Ectodermal cell (in vitro differentiated cells): ENCODE results near the gene SNRNP200.

Experiments used
- H3K27ac ChIP-seq: 2 replicates; pipeline ENCODE4 v1.7.0; 2013; ENCODE audit warnings: mild to moderate bottlenecking, low read depth, low read length; ENCODE audit not compliant: insufficient read depth, poor library complexity, severe bottlenecking
- H3K27me3 ChIP-seq: 2 replicates; pipeline ENCODE4 v1.7.0; 2013; ENCODE audit warnings: mild to moderate bottlenecking, low read length; ENCODE audit not compliant: insufficient read depth, control insufficient read depth, poor library complexity, severe bottlenecking
- H3K36me3 ChIP-seq: one replicate; pipeline ENCODE4 v1.7.0; 2013; ENCODE audit warnings: low read length; ENCODE audit not compliant: control insufficient read depth, insufficient read depth
- H3K4me1 ChIP-seq: one replicate; pipeline ENCODE4 v1.7.0; 2013; ENCODE audit warnings: low read length; ENCODE audit not compliant: control insufficient read depth, insufficient read depth
- H3K4me3 ChIP-seq: 2 replicates; pipeline ENCODE4 v1.7.0; 2013; ENCODE audit warnings: low read depth, low read length, control low read depth; ENCODE audit not compliant: insufficient read depth
- H3K9me3 ChIP-seq: 2 replicates; pipeline ENCODE4 v1.7.0; 2013; ENCODE audit warnings: mild to moderate bottlenecking, low read length, moderate library complexity; ENCODE audit not compliant: control insufficient read depth
- WGBS, 2 experiments: methylation state at CpG; one replicate each; pipeline ENCODE4 v1.1.7; 2013; ENCODE audit warnings: missing lambda C conversion rate in 2 of 2; 5-methylcytosine and 5-hydroxymethylcytosine counted together

The SNRNP200 gene

DNA sequence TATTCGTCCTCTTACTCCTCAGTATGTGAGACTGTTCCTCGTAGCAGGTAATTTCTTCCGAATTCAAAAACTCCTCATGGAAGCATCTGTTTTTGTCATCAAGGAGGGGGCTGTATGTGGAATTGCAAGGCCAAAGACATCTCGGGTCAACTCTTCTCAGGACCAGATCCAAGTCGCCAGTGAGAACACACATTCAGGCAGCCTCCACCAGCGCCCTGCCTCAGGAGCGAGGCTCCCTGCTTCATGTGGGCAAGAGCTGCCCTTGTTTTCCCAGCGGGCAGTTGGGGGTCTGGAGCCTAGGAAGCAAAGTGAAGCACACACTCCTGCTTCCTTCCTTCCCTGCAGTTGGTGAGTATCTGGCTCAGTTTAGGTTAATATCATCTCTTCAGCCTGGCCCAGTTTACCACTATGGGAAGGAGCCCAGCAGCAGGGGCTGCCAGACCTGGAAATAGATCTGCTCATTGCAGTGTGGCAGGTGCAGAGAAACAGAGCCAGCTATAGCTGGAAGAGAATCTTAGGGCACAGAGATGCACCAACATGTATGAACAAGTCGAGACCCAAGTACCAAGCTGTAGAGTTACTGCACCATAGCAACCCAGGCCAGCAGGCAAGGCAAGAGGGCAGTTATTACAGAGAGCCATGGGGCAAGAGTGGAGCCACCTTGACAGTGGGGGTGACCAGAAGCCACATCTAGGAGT, 64.9 kb downstream of the SNRNP200 start:
- Histone ChIP-seq H3K27me3 (no peaks in the 10 kb centered on the region), H3K4me1 (no peaks in the 10 kb centered on the region), H3K27ac (no peak overlapping the region), H3K36me3 (peaks cover 3% of the 10 kb centered on the region), H3K4me3 (no peak overlapping the region), H3K9me3 (no peaks in the 10 kb centered on the region)
- 94 to 97% methylated on average over 9 of the region's 9 CpGs for WGBS, 2 experiments

DNA sequence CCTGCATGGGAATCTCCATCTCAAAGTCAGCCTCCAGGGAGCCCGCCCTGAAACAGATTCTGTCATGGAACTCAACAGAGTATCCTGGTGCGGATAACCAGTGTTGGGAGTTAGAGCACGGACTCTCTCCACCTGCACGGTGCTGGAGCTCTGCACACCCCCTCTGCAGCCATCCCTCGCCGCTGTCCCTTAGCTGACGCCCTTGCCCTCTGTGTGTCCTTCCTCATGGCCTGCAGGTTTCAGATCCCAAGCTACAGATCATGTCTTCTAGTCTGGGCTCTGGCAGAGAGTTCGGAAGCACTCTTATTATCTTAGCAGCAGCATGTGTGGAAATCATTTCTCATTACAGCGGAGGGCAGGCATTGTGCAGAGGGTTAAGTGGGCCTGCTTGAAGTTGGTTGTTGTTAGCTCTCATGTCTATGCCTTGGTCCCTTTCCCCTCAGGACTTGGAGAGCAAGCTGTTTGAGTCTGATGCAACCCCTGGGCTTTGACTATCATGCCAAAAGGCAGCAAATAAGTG, 65.5 kb downstream of the SNRNP200 start:
- 92 to 93% methylated on average over 9 of the region's 9 CpGs for WGBS, 2 experiments
- Histone ChIP-seq H3K27ac (no peak overlapping the region), H3K36me3 (peaks cover 3% of the 10 kb centered on the region), H3K27me3 (no peaks in the 10 kb centered on the region), H3K4me3 (no peak overlapping the region), H3K9me3 (no peaks in the 10 kb centered on the region), H3K4me1 (no peaks in the 10 kb centered on the region)

DNA sequence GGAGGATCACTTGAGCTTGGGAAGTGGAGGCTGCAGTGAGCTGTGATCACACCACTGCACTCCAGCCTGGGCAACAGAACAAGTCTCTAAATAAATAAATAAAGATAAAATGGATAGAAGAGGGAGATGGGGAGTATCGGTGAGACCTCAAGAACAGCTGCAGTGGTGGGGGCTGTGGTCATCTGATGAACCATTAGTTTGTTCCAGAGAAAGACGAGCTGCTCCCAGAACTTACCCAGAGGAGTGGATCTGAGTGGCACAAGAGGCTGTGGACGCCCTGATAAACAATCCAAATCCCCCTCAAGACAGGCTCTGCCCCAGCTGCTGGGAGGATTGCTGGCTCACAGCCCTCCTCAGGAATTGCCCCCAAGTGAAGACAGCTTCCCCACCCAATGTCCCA, 66.3 kb downstream of the SNRNP200 start:
- H3K4me1 ChIP-seq, result no peaks in the 10 kb centered on the region
- H3K4me3 ChIP-seq, result no peak overlapping the region
- 83 to 87% methylated on average over 3 of the region's 3 CpGs for WGBS, 2 experiments
- H3K36me3 ChIP-seq, result peaks cover 3% of the 10 kb centered on the region
- H3K27me3 ChIP-seq, result no peaks in the 10 kb centered on the region
- no peak overlapping the region for H3K27ac ChIP-seq
- H3K9me3 ChIP-seq, result no peaks in the 10 kb centered on the region

DNA sequence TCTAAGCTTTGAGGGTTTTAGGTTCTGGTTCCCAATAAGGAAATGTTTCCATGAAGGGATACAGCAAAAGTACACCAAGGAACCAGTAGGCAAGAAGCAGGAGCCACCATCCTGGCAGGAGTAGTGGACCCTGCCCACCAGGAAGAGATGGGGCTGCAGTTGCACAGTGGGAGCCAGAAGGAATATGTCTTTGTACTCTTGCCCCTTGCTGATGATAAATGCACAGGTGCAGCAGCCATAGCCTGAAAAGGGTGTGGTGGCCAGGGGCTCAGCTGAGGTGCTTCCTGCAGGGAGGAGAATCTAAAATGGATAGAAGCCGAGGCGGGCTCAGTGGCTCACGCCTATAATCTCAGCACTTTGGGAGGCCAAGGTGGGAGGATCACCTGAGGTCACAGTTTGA, 67.1 kb downstream of the SNRNP200 start:
- peaks cover 3% of the 10 kb centered on the region for H3K36me3 ChIP-seq
- H3K9me3 ChIP-seq, result no peaks in the 10 kb centered on the region
- H3K4me3 ChIP-seq, result no peak overlapping the region
- no peaks in the 10 kb centered on the region for H3K4me1 ChIP-seq
- H3K27ac ChIP-seq, result no peak overlapping the region
- 93 to 97% methylated on average over 3 of the region's 3 CpGs for WGBS, 2 experiments
- no peaks in the 10 kb centered on the region for H3K27me3 ChIP-seq

DNA sequence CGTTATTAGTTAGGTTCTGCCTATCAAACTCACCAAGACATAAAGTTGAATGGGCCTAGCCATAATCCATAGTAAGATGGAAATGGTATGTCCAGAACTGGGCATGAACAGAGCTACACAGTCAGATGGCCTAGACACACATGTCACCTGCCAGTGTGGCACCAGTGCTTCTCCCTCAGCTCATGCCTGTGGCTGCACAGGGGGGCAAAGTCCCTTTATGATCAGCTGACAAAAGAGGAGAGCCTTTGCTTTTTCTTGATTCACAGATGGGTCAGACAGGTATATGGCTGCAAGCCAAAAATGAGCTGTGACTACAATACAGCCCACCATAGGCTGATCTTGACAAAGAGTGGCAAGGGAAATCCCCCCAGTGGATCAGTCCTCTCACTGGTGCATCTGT, 68.5 kb downstream of the SNRNP200 start:
- Histone ChIP-seq H3K27ac (no peak overlapping the region), H3K4me3 (no peak overlapping the region), H3K27me3 (no peaks in the 10 kb centered on the region), H3K4me1 (no peaks in the 10 kb centered on the region), H3K9me3 (no peaks in the 10 kb centered on the region), H3K36me3 (peaks cover 3% of the 10 kb centered on the region)
- 97 to 100% methylated on average over 1 of the region's 1 CpG for WGBS, 2 experiments

DNA sequence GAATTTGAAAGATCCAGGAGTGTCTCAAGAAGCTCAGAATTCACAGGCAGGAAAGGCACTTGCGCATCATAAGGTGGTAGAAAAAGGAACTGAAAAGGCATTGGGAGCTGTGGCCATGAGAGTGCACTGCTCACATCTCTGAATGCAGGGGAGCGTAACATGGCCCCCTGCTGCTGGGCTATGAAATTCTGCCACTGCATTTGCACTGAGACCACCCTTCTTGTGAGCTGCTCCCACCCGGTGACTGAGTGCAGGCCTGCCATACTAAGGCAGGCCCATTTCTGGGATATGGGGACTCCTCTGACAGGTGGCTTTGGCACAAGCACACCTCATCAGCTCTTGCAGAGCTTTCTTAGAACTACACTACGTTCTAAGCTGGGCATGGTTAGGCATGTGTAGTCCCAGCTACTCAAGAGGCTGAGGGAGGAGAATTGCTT, 71.4 kb downstream of the SNRNP200 start:
- WGBS, 2 experiments, result 86 to 90% methylated on average over 4 of the region's 4 CpGs
- Histone ChIP-seq H3K4me1 (no peaks in the 10 kb centered on the region), H3K4me3 (no peak overlapping the region), H3K9me3 (no peaks in the 10 kb centered on the region), H3K36me3 (no peaks in the 10 kb centered on the region), H3K27ac (no peak overlapping the region), H3K27me3 (no peaks in the 10 kb centered on the region)

DNA sequence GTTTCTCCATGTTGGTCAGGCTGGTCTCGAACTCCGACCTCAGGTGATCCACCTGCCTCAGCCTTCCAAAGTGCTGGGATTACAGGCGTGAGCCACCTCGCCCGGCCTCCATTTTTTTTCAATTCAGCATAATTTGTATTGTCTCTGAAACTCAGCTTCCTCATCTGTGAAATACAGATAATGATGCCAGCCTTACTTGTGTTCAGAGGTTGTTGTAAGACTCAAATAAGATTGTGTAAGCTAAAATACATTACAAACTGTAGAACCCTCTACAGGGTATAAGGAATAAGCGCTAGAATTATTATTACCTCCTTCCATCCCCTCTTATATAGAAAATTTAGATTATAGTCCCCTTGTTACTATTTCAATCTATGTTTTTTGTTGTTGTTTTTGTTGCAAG, 71.9 kb downstream of the SNRNP200 start:
- WGBS, 2 experiments, result 92 to 96% methylated on average over 5 to 6 of the region's 6 CpGs

DNA sequence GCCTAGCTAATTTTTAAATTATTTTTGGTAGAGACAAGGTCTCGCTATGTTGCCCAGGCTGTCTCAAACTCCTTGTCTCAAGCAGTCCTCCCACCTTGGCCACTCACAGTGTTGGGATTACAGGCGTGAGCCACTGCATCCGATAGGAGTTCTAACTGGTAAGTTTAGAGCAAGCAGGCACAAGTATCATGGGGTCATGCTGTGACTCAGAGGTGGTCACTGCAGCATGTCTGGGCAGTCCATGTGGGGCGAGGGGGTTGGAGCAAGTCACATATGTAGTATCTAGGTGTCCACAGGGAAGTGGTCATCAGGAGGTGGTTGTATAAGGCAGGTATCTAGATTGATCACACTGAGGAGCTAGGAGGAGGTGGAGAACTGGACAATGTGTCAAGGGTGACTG, 74.0 kb downstream of the SNRNP200 start:
- no peaks in the 10 kb centered on the region for H3K4me1 ChIP-seq
- WGBS, 2 experiments, result 93 to 95% methylated on average over 4 of the region's 4 CpGs
- H3K27me3 ChIP-seq, result no peaks in the 10 kb centered on the region
- H3K9me3 ChIP-seq, result no peaks in the 10 kb centered on the region
- H3K27ac ChIP-seq, result no peak overlapping the region
- no peak overlapping the region for H3K4me3 ChIP-seq
- no peaks in the 10 kb centered on the region for H3K36me3 ChIP-seq

More for the DNA sequence above, 71.9 kb downstream of the SNRNP200 start:
- Histone ChIP-seq H3K27me3 (no peaks in the 10 kb centered on the region), H3K9me3 (no peaks in the 10 kb centered on the region), H3K4me1 (no peaks in the 10 kb centered on the region), H3K4me3 (no peak overlapping the region), H3K36me3 (no peaks in the 10 kb centered on the region), H3K27ac (no peak overlapping the region)

DNA sequence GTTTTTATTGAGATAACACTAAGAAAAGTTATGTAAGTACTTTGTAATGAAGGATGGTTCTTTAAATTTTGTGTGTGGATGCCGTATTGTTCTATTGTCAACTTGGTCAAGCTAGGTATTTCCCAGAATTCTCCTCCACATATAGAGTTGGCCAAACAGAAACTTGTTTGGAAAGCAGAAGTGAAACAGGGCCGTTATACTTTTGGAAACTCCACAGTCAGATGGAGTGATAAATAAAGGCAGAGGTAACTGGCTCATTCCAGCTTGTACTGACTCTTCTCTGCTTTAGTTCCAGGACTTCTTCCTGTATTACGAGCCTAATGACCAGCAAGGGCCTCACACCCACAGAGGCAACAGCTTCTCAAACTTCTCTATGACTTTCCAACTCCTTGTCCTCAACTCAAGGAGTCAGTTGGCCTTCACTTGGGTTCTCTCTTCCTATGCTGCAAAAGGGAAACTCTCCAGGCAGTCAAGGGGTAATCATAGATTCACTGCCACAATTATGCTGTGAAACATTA, 80.3 kb downstream of the SNRNP200 start:
- Histone ChIP-seq H3K4me1 (no peaks in the 10 kb centered on the region), H3K36me3 (no peaks in the 10 kb centered on the region), H3K4me3 (no peak overlapping the region), H3K27me3 (no peaks in the 10 kb centered on the region), H3K27ac (no peak overlapping the region), H3K9me3 (no peaks in the 10 kb centered on the region)
- 91 to 94% methylated on average over 3 of the region's 3 CpGs for WGBS, 2 experiments
